Right lobe of liver (tissue), 6 donors: ENCODE measurements around the gene POLR1H. TPM values are rescaled to one million over a fixed set of nuclear protein-coding genes. Genes with fewer than 3 reads are reported as not detected.
A peak's percentile ranks its signal among the peaks of the same experiment; 100 is the strongest.

ENCODE experiments used
- ATAC-seq, 4 donors: fragments of 200-7000 bp; cut with Tn5 transposase; one replicate each; pipeline ENCODE4 v1.9.1; 2020; ENCODE audit warnings: mild to moderate bottlenecking in 4 of 4, moderate library complexity in 4 of 4
- DNase-seq, 3 donors: peaks; one replicate each; pipeline ENCODE4 v3.0.0-alpha.2; 2020
- H3K27ac ChIP-seq, 3 donors: fragments of 200-600 bp; one replicate each; pipeline ENCODE4 v1.8.0; 2022
- H3K27me3 ChIP-seq, 2 donors: fragments of 200-600 bp; one replicate each; pipeline ENCODE4 v1.8.0; 2022
- H3K36me3 ChIP-seq, 4 donors: fragments of 200-600 bp; sonication (generic) in 1 of 4; one replicate each; pipeline versions ENCODE4 v1.5.1 to v1.8.0; 2017 to 2022; ENCODE audit warnings: control low read depth in 1 of 4
- H3K4me1 ChIP-seq, 4 donors: fragments of 200-600 bp; sonication (generic) in 1 of 4; one replicate each; pipeline versions ENCODE4 v1.5.1 to v1.8.0; 2017 to 2022; ENCODE audit warnings: control low read depth in 1 of 4
- H3K4me3 ChIP-seq, 3 donors: fragments of 200-600 bp; one replicate each; pipeline ENCODE4 v1.8.0; 2022
- H3K9me3 ChIP-seq, 4 donors: fragments of 200-600 bp; sonication (generic) in 1 of 4; one replicate each; pipeline versions ENCODE4 v1.5.1 to v1.8.0; 2017 to 2022; ENCODE audit warnings: control low read depth in 1 of 4
- POLR2A ChIP-seq: fragments of 450-650 bp; IDR thresholded peaks from one replicate; pipeline ENCODE4 v1.6.1; 2017; ENCODE audit warnings: antibody characterized with exemption, mild to moderate bottlenecking
- WGBS: methylation state at CpG from one replicate; pipeline ENCODE4 v1.1.6; 2018; ENCODE audit warnings: low coverage, low lambda C conversion rate; ENCODE audit not compliant: insufficient coverage; ENCODE audit errors: missing lambda C conversion rate; 5-methylcytosine and 5-hydroxymethylcytosine counted together
- intact Hi-C, 2 donors: fragments of 100-400 bp; cut with DNase I; formaldehyde crosslinking; loops; one replicate each; pipeline versions ENCODE4 v1.11.2 to v1.14.1; 2022
- total RNA-seq, 6 experiments: library from RNA; depleted of rRNA in 2 of 6; stranded (reverse); fragments of >200 nt in 2 of 6; fragmentation: NEBNext Ultra II Directional in 3 of 6; extraction: Animal tissue kit (Norgen Biotek cat#: 25700) in 3 of 6; gene quantifications; one replicate each; pipeline versions ENCODE4 v1.1.0 to v1.2.4, GENCODE V29; 2016 to 2023
- TF ChIP-seq, protein P1 (sequence below), 4 donors: fragments of 200-600 bp in 3 of 4; fragments of 450-650 bp in 1 of 4; IDR thresholded peaks; one replicate each; pipeline versions ENCODE4 v1.5.1 to v1.8.0; 2016 to 2022; ENCODE audit warnings: antibody characterized with exemption in 4 of 4, mild to moderate bottlenecking in 2 of 4
- donor health status: DM: no; HTN: yes; CAD: no.
- donor health status: DM: no; HTN: no; CAD: no.
- donor health status: DM: no; HTN: no; CAD: no.
- donor health status: DM: no; HTN: yes; CAD: no.
- donor health status: DM: no; HTN: yes; CAD: no.

POLR1H gene
- total RNA-seq, 6 experiments from 2014 or later: 9.4 to 17.8 (median 11.2) TPM

DNA sequence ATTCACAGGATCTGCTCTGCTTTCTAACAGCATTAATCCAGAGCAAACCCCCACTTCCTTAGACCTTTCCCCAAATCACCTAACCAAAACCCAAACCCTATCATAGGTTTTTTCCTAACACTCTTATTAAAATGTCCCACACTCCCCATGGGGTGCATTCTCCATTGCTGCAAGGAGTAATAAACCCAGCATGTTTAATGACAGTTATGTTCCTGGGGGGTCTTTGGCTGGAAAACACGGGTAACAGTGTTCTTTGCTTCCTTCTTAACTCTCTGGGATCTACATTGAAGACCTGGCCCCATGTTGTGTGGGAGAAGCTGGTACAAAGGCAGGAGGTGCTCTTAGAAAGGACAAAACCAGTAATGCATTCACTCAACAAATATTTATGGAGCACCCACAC, 35.8 kb downstream of the POLR1H start:
- DNase-seq (no peak), ATAC-seq (no peak)
- H3K27ac ChIP-seq: no peak overlapping the region
- H3K27me3 ChIP-seq: peaks cover 0 to 3% of the 10 kb centered on the region in 2 donors
- no peak overlapping the region for H3K4me3 ChIP-seq
- H3K9me3 ChIP-seq: no peaks in the 10 kb centered on the region
- WGBS: 36% methylated on average over 1 of the region's 1 CpG
- H3K4me1 ChIP-seq: peaks cover 0 to 14% (median 2%) of the 10 kb centered on the region in 4 donors
- intact Hi-C loops: no loop called here
- TF ChIP-seq, protein P1, sequence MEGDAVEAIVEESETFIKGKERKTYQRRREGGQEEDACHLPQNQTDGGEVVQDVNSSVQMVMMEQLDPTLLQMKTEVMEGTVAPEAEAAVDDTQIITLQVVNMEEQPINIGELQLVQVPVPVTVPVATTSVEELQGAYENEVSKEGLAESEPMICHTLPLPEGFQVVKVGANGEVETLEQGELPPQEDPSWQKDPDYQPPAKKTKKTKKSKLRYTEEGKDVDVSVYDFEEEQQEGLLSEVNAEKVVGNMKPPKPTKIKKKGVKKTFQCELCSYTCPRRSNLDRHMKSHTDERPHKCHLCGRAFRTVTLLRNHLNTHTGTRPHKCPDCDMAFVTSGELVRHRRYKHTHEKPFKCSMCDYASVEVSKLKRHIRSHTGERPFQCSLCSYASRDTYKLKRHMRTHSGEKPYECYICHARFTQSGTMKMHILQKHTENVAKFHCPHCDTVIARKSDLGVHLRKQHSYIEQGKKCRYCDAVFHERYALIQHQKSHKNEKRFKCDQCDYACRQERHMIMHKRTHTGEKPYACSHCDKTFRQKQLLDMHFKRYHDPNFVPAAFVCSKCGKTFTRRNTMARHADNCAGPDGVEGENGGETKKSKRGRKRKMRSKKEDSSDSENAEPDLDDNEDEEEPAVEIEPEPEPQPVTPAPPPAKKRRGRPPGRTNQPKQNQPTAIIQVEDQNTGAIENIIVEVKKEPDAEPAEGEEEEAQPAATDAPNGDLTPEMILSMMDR (IDR thresholded peaks at IDR 0.05): no peak
- TF ChIP-seq POLR2A: no peak
- H3K36me3 ChIP-seq: no peaks in the 10 kb centered on the region

DNA sequence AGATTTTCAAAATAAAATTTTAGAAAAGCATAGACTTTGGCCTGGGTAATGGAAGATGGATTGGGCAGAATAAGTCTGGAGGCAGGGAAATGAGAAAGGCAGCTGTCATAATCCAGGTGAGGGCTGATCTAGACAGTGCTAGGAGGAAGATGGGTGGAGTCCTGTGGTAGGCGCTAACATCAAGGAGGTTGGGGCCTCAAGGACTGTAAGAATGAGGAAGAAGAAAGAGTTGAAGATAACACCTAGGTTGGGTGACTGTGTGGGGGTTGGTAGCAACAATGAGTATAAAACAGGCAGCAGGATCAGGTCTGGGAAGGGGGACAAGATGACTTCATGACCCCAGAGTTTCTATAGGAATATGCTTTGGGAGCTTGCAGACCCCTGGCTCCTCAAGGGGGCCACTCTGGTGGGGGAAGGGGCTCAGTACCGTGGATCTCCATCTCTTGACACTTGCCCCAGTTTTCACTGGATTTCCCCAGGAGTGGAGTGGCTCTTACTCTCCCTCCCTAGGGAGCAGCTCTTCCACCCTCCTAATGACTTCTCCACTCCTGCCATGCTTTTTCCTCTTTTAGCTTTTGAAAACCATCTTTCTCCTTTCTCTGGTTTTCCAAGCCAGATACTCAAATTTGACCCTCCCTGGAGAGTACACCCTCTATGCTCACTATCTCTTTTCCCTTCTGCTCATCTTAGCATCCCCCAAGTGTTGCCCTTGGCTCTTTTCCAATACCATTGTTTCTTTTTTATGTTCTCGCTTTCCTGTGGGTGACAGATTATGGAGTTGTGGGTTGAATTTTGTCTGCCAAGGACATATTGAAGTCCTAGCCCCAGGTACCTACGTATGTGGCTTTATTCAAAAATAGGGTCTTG, 37.1 kb downstream of the POLR1H start:
- Histone ChIP-seq H3K4me1 (peaks cover 0 to 19% (median 2%) of the 10 kb centered on the region in 4 donors), H3K4me3 (no peak overlapping the region), H3K36me3 (no peaks in the 10 kb centered on the region), H3K9me3 (no peaks in the 10 kb centered on the region), H3K27me3 (peaks cover 0 to 3% of the 10 kb centered on the region in 2 donors), H3K27ac (no peak overlapping the region)
- intact Hi-C loops: no loop called here
- DNase-seq: no peak
- TF ChIP-seq, protein P1 (IDR thresholded peaks at IDR 0.05): no peak
- no peak for TF ChIP-seq POLR2A
- no peak for ATAC-seq
- 72% methylated on average over 4 of the region's 4 CpGs for WGBS

DNA sequence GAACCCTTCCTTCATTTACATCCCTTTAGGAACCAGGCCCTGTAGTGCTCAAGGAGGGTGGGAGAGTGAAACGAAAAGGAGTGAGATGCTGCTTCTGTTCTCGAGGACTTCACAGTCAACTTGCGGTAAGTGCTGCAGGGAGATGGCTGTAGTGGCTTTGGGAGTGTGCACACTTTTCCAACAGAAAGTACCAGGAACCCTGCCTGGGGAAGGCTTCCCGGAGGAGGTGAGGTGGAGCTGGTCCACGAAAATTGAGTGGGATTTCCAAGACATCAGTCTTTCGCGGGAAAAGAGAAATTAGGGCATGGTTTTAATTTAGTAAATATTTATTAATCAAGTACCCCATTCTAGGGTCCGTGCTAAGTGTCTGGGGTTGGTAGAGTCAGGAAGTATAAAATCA, 39.1 kb downstream of the POLR1H start:
- TF ChIP-seq, protein P1 (IDR thresholded peaks at IDR 0.05): no peak
- no peak for TF ChIP-seq POLR2A
- H3K9me3 ChIP-seq: no peaks in the 10 kb centered on the region
- H3K36me3 ChIP-seq: no peaks in the 10 kb centered on the region
- WGBS: 32% methylated on average over 8 of the region's 8 CpGs
- no peak for DNase-seq
- H3K4me1 ChIP-seq: peaks cover 0 to 25% (median 2%) of the 10 kb centered on the region in 4 donors
- no peak overlapping the region for H3K27ac ChIP-seq
- intact Hi-C loops: loop anchor here in 1 of 2 donors (10.0 kb wide), 1 partner anchor 65 kb away; the partner anchor contains the start of genes TRIM10 and TRIM15
- ATAC-seq: no peak
- peak overlapping the region in 1 of 3 donors; percentile 22 for H3K4me3 ChIP-seq
- peaks cover 0 to 3% of the 10 kb centered on the region in 2 donors for H3K27me3 ChIP-seq

DNA sequence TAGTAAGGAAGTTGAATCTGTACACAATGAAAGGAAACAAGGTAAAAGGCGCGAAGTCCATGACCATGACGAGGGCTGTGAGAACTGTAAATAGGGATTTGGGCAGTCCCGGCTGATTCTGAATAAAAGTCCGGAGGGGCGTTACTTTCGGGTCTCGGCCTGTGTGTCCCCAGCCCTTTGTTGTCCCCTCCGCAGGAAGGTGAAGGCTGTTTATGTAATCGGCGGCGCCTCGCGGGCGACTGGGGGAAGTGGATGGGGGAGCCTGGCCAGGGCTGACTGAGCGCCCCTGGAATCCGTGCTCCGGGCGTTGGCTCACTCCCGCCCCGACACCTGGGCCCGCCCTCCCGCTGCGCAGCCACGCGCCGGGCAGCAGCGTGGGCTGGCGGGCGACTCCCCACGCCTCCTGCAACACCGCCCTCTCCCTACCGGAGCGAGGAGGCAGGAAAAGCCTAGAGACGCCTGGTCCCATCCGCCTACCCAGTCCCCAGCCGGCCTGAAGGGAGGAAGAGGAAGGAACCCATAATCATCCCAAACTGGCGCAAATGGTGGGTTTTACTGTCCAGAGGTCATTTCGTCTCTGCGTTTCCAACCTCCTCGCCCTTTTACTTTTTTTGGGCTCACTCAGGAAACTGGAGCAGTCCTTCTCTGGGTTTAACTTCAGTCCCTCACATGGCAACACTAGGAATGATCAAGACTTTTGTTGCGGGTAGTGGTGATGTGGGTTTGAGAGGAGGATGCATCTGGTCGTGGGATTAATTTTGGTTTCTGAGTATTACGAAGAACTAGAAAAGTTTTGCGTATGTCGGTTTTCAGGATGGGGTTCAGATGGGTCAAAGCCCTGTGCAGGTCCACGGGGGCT, 39.7 kb downstream of the POLR1H start:
- DNase-seq (peak; percentile 53 to 71 (median 64)), ATAC-seq (peak; percentile 18 to 55 (median 47))
- Histone ChIP-seq H3K36me3 (no peaks in the 10 kb centered on the region), H3K9me3 (no peaks in the 10 kb centered on the region), H3K27ac (no peak overlapping the region), H3K4me1 (peaks cover 0 to 25% (median 2%) of the 10 kb centered on the region in 4 donors), H3K4me3 (peak overlapping the region; percentile 4 to 35 (median 22)), H3K27me3 (peaks cover 0 to 3% of the 10 kb centered on the region in 2 donors)
- no peak for TF ChIP-seq POLR2A
- TF ChIP-seq, protein P1 (IDR thresholded peaks at IDR 0.05): peak in 1 of 4 donors; percentile 5
- 5% methylated on average over 17 of the region's 47 CpGs for WGBS
- intact Hi-C loops: loop anchor here in 1 of 2 donors (10.0 kb wide), 1 partner anchor 64 kb away; the partner anchor contains the start of genes TRIM10 and TRIM15
